Measurements from ENCODE around the gene MARCKS.

MARCKS gene

GRCh38 chr6:113871975-113872374 lies 14.8 kb downstream of the MARCKS start:
- no peak overlapping the region for H3K27ac ChIP-seq
- TF ChIP-seq ZFX (IDR thresholded peaks at IDR 0.05; ENCODE audit: borderline replicate concordance): no peak
- TF ChIP-seq CTCF (IDR thresholded peaks at IDR 0.05): no peak

- peak overlapping the region; percentile 76 for H3K27ac ChIP-seq
- no peak for TF ChIP-seq CTCF (IDR thresholded peaks at IDR 0.05)
- TF ChIP-seq ZFX (IDR thresholded peaks at IDR 0.05; ENCODE audit: borderline replicate concordance): no peak
Observed at GRCh38 chr6:113873043-113873667, 16.0 kb downstream of the MARCKS start.

GRCh38 chr6:113875470-113875869 lies 18.3 kb downstream of the MARCKS start:
- TF ChIP-seq ZFX (IDR thresholded peaks at IDR 0.05; ENCODE audit: borderline replicate concordance) (no peak), CTCF (IDR thresholded peaks at IDR 0.05) (no peak)
- no peak overlapping the region for H3K27ac ChIP-seq

- H3K27ac ChIP-seq: no peak overlapping the region
- TF ChIP-seq CTCF (IDR thresholded peaks at IDR 0.05): peak; percentile 30; the same call in 1 of the 2 replicates
- TF ChIP-seq ZFX (IDR thresholded peaks at IDR 0.05; ENCODE audit: borderline replicate concordance): no peak
Observed at GRCh38 chr6:113876695-113877094, 19.6 kb downstream of the MARCKS start.

GRCh38 chr6:113879186-113880096 lies 22.3 kb downstream of the MARCKS start:
- H3K27ac ChIP-seq: no peak overlapping the region
- TF ChIP-seq ZFX (IDR thresholded peaks at IDR 0.05; ENCODE audit: borderline replicate concordance): no peak
- TF ChIP-seq CTCF (IDR thresholded peaks at IDR 0.05): peak; percentile 93

GRCh38 chr6:113881478-113881980 lies 24.4 kb downstream of the MARCKS start:
- H3K27ac ChIP-seq: no peak overlapping the region

More at GRCh38 chr6:113881478-113881980, 24.4 kb downstream of the MARCKS start:
- no peak for TF ChIP-seq ZFX (IDR thresholded peaks at IDR 0.05; ENCODE audit: borderline replicate concordance)
- TF ChIP-seq CTCF (IDR thresholded peaks at IDR 0.05): no peak
